Skeletal muscle satellite cell (primary cell): ENCODE data around the gene FAM124A.

Experiments used
- H3K27me3 ChIP-seq: 2 replicates; pipeline ENCODE4 v1.7.0; 2013; ENCODE audit warnings: low read length; ENCODE audit not compliant: control insufficient read depth, insufficient read depth
- H3K36me3 ChIP-seq: 2 replicates; pipeline ENCODE4 v1.7.0; 2013; ENCODE audit warnings: mild to moderate bottlenecking, control low read depth, low read length; ENCODE audit not compliant: insufficient read depth
- H3K4me1 ChIP-seq: 2 replicates; pipeline ENCODE4 v1.7.0; 2013; ENCODE audit warnings: low read length; ENCODE audit not compliant: control insufficient read depth, insufficient read depth
- H3K4me2 ChIP-seq: 2 replicates; pipeline ENCODE4 v1.7.0; 2013; ENCODE audit warnings: mild to moderate bottlenecking, low read length
- H3K4me3 ChIP-seq: 2 replicates; pipeline ENCODE4 v1.7.0; 2013; ENCODE audit warnings: low read length
- H3K9ac ChIP-seq: 2 replicates; pipeline ENCODE4 v1.7.0; 2013; ENCODE audit warnings: mild to moderate bottlenecking, low read depth, low read length, moderate library complexity
- H3K9me3 ChIP-seq: replicated peaks from 2 replicates; pipeline ENCODE4 v1.7.0; 2013; ENCODE audit warnings: mild to moderate bottlenecking, control low read depth, low read length

FAM124A gene

DNA sequence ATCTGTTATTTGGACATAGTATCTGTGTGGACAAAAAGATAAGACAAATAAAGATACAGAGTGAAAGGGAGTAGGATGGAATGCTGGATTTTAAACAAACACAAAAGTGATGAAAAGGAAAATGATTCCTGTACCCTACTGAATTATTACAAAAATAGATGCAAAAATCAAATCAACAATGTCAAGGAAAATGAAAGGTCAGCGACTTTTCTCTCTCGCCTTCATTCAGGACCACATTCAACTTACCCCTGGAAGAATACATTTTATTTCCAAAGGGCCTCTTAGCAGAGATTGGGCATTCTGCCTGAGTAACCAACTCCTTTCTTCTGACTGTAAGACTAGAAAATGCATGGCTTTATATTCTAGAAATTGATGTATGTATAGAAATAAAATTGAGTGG is 28.8 kb upstream of the FAM124A start:
- no peak overlapping the region for H3K4me2 ChIP-seq
- H3K9me3 ChIP-seq = no peaks in the 10 kb centered on the region
- H3K4me3 ChIP-seq = no peak overlapping the region
- H3K9ac ChIP-seq = no peak overlapping the region
- H3K27me3 ChIP-seq = peaks cover 33% of the 10 kb centered on the region
- H3K36me3 ChIP-seq = no peaks in the 10 kb centered on the region
- no peaks in the 10 kb centered on the region for H3K4me1 ChIP-seq

DNA sequence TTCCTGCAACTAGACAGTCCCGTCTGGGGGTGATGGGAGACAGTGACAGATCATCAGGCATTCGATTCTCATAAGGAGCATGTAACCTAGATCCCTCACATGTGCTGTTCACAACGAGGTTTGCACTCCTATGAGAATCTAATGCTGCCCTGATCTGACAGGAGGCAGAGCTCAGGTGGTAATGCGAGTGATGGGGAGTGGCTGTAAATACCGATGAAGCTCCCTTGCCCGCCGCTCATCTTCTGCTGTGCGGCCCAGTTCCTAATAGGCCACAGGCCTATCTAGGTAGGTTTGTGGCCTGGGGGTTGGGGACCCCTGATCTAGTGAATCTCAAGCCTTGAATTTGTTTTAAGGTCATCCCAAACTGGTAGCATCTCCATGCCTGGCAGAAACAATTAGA is 27.3 kb upstream of the FAM124A start:
- no peaks in the 10 kb centered on the region for H3K36me3 ChIP-seq
- no peaks in the 10 kb centered on the region for H3K9me3 ChIP-seq
- H3K27me3 ChIP-seq = peaks cover 28% of the 10 kb centered on the region
- no peaks in the 10 kb centered on the region for H3K4me1 ChIP-seq
- no peak overlapping the region for H3K4me2 ChIP-seq
- H3K9ac ChIP-seq = no peak overlapping the region
- H3K4me3 ChIP-seq = no peak overlapping the region

DNA sequence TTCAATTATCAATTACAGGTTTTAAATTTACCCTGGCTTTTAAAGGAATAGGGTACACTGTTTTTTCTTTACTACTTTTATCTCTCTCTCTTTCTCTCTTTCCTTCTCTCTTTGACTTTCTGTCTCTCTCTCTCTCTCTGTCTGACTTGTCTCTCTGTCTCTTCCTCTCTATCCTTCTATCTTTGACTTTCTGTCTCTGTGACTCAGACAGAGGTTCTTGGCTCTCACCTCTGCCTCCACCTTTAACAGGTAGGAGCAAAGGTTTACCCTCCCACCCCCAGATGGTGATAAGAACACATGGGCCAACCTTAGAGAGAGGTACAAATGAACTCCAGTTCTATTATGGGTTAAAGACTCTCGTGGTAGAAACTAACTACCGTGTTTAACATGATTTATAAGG is 20.3 kb upstream of the FAM124A start:
- H3K9me3 ChIP-seq = no peaks in the 10 kb centered on the region
- peaks cover 7% of the 10 kb centered on the region for H3K4me1 ChIP-seq

DNA sequence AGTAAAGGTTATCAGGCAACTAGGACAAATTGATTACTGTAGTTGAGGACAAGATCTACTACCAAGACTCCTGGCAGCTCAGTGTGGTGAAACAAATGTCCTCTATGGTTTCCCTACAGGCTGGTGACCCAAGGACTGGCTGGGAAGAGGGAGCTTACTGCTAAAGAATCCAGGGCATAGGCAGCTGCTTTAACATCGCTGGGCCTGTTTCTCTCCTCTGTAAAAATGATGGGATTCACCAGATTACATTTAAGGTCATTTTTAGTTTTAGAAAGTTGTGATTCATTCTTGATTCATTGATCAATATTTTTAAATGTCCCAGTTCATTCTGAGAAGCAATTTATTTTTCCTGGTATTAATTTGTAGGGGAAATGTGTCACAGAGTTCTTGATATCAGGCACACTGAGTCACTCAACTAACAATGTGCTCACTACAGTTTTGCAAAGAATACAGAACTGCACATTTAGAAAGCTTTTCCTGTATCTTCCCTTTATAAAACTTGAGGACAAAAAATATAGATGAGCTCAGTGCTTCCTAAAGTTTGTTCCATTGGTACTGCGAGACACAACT is 19.6 kb upstream of the FAM124A start:
- Histone ChIP-seq H3K4me1 (peaks cover 7% of the 10 kb centered on the region), H3K9me3 (no peaks in the 10 kb centered on the region), H3K27me3 (peaks cover 41% of the 10 kb centered on the region), H3K9ac (no peak overlapping the region), H3K36me3 (no peaks in the 10 kb centered on the region), H3K4me2 (no peak overlapping the region), H3K4me3 (no peak overlapping the region)

More for the DNA sequence above, 20.3 kb upstream of the FAM124A start:
- Histone ChIP-seq H3K27me3 (peaks cover 34% of the 10 kb centered on the region), H3K4me3 (no peak overlapping the region), H3K9ac (no peak overlapping the region), H3K4me2 (no peak overlapping the region), H3K36me3 (no peaks in the 10 kb centered on the region)

DNA sequence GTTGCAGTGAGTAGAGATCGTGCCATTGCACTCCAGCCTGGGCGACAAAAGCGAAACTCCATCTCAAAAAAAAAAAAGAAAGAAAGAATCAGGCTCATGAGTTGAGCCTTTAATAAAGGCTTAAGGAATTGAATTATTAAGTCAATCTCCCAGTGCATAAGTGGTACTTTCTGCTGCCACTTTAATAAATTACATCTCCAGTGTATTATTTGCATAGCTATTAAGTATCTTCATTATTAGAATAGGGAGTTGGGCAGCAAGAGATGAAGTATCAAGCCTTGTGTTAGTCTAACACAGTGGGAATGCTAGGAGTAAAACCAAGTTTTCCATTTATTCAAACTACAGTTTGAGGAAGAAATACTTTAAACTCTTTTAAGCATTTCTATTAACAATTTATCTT is 15.6 kb upstream of the FAM124A start:
- Histone ChIP-seq H3K27me3 (peaks cover 71% of the 10 kb centered on the region), H3K4me1 (peaks cover 7% of the 10 kb centered on the region), H3K36me3 (no peaks in the 10 kb centered on the region), H3K4me2 (no peak overlapping the region), H3K9me3 (no peaks in the 10 kb centered on the region), H3K9ac (no peak overlapping the region), H3K4me3 (no peak overlapping the region)

DNA sequence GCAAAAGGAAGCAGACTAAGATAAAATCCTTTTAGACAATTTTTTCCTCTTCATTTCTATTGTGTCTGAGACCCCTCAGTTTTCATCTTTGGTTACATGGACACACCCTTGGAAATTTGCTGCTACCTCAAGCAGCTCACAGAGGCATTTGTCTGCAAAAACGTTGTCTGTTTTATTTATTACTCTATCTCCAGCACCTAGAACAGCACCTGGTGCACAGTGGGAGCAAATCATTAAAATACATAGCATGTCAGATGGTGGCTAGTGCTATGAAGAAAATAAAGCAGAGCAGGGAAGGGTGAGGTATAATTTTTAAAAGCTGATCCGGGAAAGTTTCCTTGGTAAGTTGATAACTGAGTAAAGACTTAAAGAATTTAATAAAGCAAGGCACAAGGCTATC is 14.3 kb upstream of the FAM124A start:
- Histone ChIP-seq H3K4me1 (no peaks in the 10 kb centered on the region), H3K9me3 (no peaks in the 10 kb centered on the region), H3K36me3 (no peaks in the 10 kb centered on the region), H3K27me3 (peaks cover 83% of the 10 kb centered on the region), H3K9ac (no peak overlapping the region), H3K4me2 (no peak overlapping the region), H3K4me3 (no peak overlapping the region)

DNA sequence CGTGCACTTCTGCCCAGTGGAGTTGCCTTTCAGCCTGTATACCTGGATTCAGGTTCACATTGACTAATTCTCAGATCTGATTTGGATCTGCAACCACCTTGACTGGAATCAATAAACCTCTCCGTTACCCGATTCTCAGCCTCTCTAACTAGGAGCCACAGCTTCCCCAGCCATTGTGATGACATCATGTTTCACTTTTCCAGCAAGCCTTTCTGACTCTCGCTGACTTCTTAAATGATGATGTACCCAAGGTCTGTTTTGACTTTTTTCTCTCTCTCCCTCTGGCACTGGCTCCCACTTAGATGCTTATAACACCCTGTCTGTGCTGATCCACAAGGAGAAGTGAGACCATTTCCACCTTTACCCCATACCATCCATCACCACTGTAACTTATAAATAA is 13.5 kb upstream of the FAM124A start:
- Histone ChIP-seq H3K27me3 (peaks cover 83% of the 10 kb centered on the region), H3K4me1 (no peaks in the 10 kb centered on the region), H3K4me3 (no peak overlapping the region), H3K9me3 (no peaks in the 10 kb centered on the region), H3K36me3 (no peaks in the 10 kb centered on the region), H3K4me2 (no peak overlapping the region), H3K9ac (no peak overlapping the region)

DNA sequence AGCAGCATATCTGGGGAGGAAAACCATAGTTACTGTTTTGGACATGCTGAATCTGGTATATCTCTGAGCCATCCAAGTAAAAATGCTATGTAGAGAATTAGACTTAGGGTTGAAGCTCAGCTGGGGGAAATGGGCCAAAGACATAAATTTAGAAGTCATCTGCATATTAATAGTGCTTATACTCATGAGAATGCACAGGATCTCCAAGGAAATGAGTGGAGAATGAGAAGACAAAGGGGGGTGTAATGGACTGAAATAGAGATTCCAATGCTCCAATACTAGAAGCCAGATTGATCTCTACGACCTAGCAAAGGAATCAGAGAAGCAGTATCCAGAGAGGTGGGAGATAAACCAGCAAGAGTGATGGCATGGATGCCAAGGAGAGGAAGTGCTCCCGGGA is 10.3 kb upstream of the FAM124A start:
- Histone ChIP-seq H3K9ac (no peak overlapping the region), H3K4me1 (no peaks in the 10 kb centered on the region), H3K4me3 (no peak overlapping the region), H3K4me2 (no peak overlapping the region), H3K27me3 (peaks cover 89% of the 10 kb centered on the region), H3K9me3 (no peaks in the 10 kb centered on the region), H3K36me3 (no peaks in the 10 kb centered on the region)

DNA sequence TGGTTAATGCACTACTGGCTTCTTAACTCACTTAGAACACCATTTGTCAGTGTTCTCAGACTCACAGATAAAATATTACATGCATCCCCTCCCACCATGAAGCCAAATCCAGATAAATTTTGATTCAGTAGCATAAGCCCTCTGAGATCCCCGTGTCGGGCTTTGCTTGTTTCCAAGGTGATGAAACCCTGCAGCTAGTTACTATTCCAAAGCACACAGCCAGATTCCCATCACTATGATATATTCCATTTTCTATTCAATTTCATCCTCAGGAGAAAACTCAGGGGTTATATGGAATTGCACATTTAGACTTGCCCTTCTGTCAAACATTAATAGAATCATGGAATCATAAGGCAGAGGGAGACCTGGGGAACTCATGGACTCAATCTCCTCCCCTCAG is 9.4 kb upstream of the FAM124A start:
- Histone ChIP-seq H3K4me2 (no peak overlapping the region), H3K27me3 (peaks cover 84% of the 10 kb centered on the region), H3K9me3 (no peaks in the 10 kb centered on the region), H3K4me1 (no peaks in the 10 kb centered on the region), H3K36me3 (no peaks in the 10 kb centered on the region), H3K4me3 (no peak overlapping the region), H3K9ac (no peak overlapping the region)

DNA sequence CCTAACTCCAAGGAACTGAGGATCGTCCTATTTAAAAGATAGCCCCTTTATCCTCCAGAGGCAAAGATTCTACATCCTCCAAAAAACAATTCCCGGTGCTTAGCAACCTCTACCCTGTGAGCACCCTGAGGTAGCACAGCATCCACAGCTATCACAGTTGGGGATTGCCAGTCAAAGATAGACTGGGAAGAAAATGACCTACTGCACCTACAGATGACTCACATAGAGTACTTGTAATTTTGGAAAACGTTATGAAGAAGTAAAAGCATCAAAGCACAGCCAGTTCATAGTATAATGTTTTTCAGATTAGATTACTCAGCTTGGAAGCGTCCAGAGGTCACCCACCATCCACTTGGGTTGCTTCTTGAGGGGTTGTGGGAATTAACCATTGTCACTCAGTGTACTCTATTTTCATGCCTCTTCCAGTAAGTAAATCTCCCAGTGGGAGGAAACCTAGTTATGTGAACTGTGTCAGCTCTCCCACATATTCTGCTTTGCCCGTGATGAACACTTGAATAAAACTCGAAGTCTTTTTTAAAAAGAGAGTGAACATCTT is 8.9 kb upstream of the FAM124A start:
- H3K4me3 ChIP-seq = no peak overlapping the region
- no peaks in the 10 kb centered on the region for H3K4me1 ChIP-seq
- no peak overlapping the region for H3K4me2 ChIP-seq
- no peaks in the 10 kb centered on the region for H3K36me3 ChIP-seq
- H3K9ac ChIP-seq = no peak overlapping the region
- peaks cover 82% of the 10 kb centered on the region for H3K27me3 ChIP-seq
- H3K9me3 ChIP-seq = no peaks in the 10 kb centered on the region

DNA sequence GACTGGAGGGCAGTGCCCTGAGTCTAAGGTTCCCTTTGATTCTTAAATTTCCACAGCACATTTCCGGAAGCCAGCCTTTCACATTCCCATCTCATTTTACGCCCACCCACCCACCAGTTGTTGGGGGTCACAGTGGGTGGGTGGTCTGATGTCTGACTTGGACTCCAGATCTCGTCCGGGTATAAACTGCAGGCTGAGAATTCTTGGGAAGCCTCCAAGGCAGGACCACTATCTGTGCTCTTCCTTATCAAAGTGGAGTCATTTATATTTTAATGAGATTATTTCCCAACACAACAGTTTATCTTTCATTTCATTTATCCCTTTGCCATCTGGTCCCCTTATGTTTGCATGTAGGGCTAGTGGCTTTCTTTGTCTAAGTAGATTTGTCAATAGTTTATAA is 3.6 kb upstream of the FAM124A start:
- no peak overlapping the region for H3K4me2 ChIP-seq
- H3K4me3 ChIP-seq = no peak overlapping the region
- H3K9me3 ChIP-seq = no peaks in the 10 kb centered on the region
- peaks cover 73% of the 10 kb centered on the region for H3K27me3 ChIP-seq
- peaks cover 9% of the 10 kb centered on the region for H3K4me1 ChIP-seq
- no peak overlapping the region for H3K9ac ChIP-seq
- H3K36me3 ChIP-seq = no peaks in the 10 kb centered on the region

DNA sequence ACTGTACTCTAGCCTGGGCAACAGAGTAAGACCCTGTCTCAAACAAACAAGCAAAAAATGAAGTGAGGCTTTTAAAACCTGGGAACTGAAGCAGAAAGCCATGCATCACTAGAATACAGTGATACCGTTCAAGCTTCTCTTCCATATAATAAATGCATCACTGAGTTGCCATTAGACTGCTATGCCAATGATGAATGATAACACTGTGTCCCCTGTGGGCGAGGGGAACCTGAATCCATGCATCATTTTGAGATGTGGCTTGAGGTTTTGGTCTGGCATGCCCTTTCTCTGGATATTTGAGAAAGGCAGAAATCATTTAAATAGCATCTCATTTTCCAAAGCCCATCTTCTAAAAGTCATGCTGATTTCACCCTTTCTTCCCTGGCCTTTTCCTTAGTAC is 1.5 kb upstream of the FAM124A start:
- Histone ChIP-seq H3K27me3 (peaks cover 66% of the 10 kb centered on the region), H3K4me2 (no peak overlapping the region), H3K36me3 (no peaks in the 10 kb centered on the region)

More for the DNA sequence above, 1.5 kb upstream of the FAM124A start:
- Histone ChIP-seq H3K9me3 (no peaks in the 10 kb centered on the region), H3K4me1 (peaks cover 9% of the 10 kb centered on the region), H3K4me3 (no peak overlapping the region), H3K9ac (no peak overlapping the region)
